GM23338 (cell line): ENCODE measurements around the gene PURA. TPM values are rescaled to one million over a fixed set of nuclear protein-coding genes. Genes with fewer than 3 reads are reported as not detected.

Source experiments
- ATAC-seq: fragments of 200-7000 bp; cut with Tn5 transposase; 3 replicates; pipeline ENCODE4 v1.9.1; 2020
- DNase-seq: peaks from one replicate; pipeline ENCODE4 v3.0.0-alpha.2; 2015; ENCODE audit warnings: low spot score
- H2AFZ ChIP-seq: fragments of 200-600 bp; sonication (generic); 2 replicates; pipeline ENCODE4 v1.8.0; 2016; ENCODE audit warnings: antibody characterized with exemption, mild to moderate bottlenecking, moderate library complexity
- H3F3A ChIP-seq: fragments of 200-600 bp; sonication (generic); replicated peaks from 2 replicates; pipeline ENCODE4 v1.8.0; 2017; ENCODE audit warnings: antibody characterized with exemption, mixed run types, low read depth
- H3K27ac ChIP-seq: fragments of 200-600 bp; sonication (generic); 2 replicates; pipeline ENCODE4 v1.6.1; 2016; ENCODE audit warnings: low read depth
- H3K27me3 ChIP-seq: fragments of 200-600 bp; sonication (generic); 2 replicates; pipeline ENCODE4 v1.8.0; 2016; ENCODE audit warnings: mild to moderate bottlenecking, mixed run types, moderate library complexity; ENCODE audit not compliant: insufficient read depth
- H3K36me3 ChIP-seq: fragments of 200-600 bp; sonication (generic); 2 replicates; pipeline ENCODE4 v1.8.0; 2016; ENCODE audit warnings: mild to moderate bottlenecking; ENCODE audit not compliant: insufficient read depth
- H3K4me1 ChIP-seq: fragments of 200-600 bp; sonication (generic); 2 replicates; pipeline ENCODE4 v1.8.0; 2016; ENCODE audit warnings: mild to moderate bottlenecking, moderate library complexity; ENCODE audit not compliant: insufficient read depth
- H3K4me2 ChIP-seq: fragments of 200-600 bp; sonication (generic); 2 replicates; pipeline ENCODE4 v1.7.1; 2017; ENCODE audit warnings: mixed run types
- H3K4me3 ChIP-seq: fragments of 200-600 bp; sonication (generic); 2 replicates; pipeline ENCODE4 v1.6.1; 2016; ENCODE audit warnings: mixed run types
- H3K79me2 ChIP-seq: fragments of 200-600 bp; sonication (generic); replicated peaks from 2 replicates; pipeline ENCODE4 v1.8.0; 2017; ENCODE audit warnings: mild to moderate bottlenecking; ENCODE audit not compliant: insufficient read depth
- H3K9me2 ChIP-seq: fragments of 200-600 bp; sonication (generic); 2 replicates; pipeline ENCODE4 v1.8.0; 2017; ENCODE audit not compliant: insufficient read depth
- H4K20me1 ChIP-seq: fragments of 200-600 bp; sonication (generic); replicated peaks from 2 replicates; pipeline ENCODE4 v1.8.0; 2017; ENCODE audit warnings: mild to moderate bottlenecking; ENCODE audit not compliant: insufficient read depth
- H3K27ac Mint-ChIP-seq: 2 replicates; pipeline ENCODE4 v1.8.0; 2020; ENCODE audit warnings: inconsistent platforms, mild to moderate bottlenecking, moderate library complexity, mixed read lengths
- H3K27me3 Mint-ChIP-seq: 3 replicates; pipeline ENCODE4 v1.8.0; 2022; ENCODE audit warnings: low read depth, mild to moderate bottlenecking, moderate library complexity, mixed read lengths, inconsistent platforms; ENCODE audit not compliant: insufficient read depth, poor library complexity
- H3K36me3 Mint-ChIP-seq: 3 replicates; pipeline ENCODE4 v1.8.0; 2021; ENCODE audit warnings: low read depth, mild to moderate bottlenecking, inconsistent platforms, moderate library complexity, mixed read lengths
- H3K4me1 Mint-ChIP-seq: 3 replicates; pipeline ENCODE4 v1.8.0; 2020; ENCODE audit warnings: mild to moderate bottlenecking, inconsistent platforms, mixed read lengths
- H3K4me3 Mint-ChIP-seq: 3 replicates; pipeline ENCODE4 v1.8.0; 2021; ENCODE audit warnings: moderate library complexity, mild to moderate bottlenecking, inconsistent platforms, mixed read lengths
- H3K9me3 Mint-ChIP-seq: 3 replicates; pipeline ENCODE4 v1.8.0; 2020; ENCODE audit warnings: moderate library complexity, mild to moderate bottlenecking, inconsistent platforms, mixed read lengths
- CTCF ChIP-seq, 2 experiments: fragments of 200-600 bp in 1 of 2; sonication (generic) in 1 of 2; conservative IDR thresholded peaks; 2 replicates each; pipeline versions ENCODE4 v1.5.1 to v1.6.1; 2016 to 2017; ENCODE audit warnings: antibody characterized with exemption in 2 of 2, low read depth in 2 of 2, mild to moderate bottlenecking in 2 of 2, moderate library complexity in 1 of 2
- ETS1 ChIP-seq: IDR thresholded peaks from 2 replicates; pipeline ENCODE4 v1.6.1; 2016; ENCODE audit warnings: antibody characterized with exemption
- EZH2 ChIP-seq: fragments of 200-600 bp; sonication (generic); IDR thresholded peaks from one replicate; pipeline ENCODE4 v1.8.0; 2017; ENCODE audit warnings: antibody characterized with exemption, mild to moderate bottlenecking, low read depth; ENCODE audit not compliant: unreplicated experiment
- EZH2phosphoT487 ChIP-seq: fragments of 200-600 bp; sonication (generic); IDR thresholded peaks from one replicate; pipeline ENCODE4 v1.8.1; 2018; ENCODE audit warnings: antibody characterized with exemption; ENCODE audit not compliant: unreplicated experiment
- JUNB ChIP-seq: IDR thresholded peaks from one replicate; pipeline ENCODE4 v1.6.1; 2016; ENCODE audit warnings: antibody characterized with exemption; ENCODE audit not compliant: unreplicated experiment
- POLR2AphosphoS5 ChIP-seq: IDR thresholded peaks from 2 replicates; pipeline ENCODE4 v1.6.1; 2016; ENCODE audit warnings: antibody characterized with exemption, low read depth
- STAT1 ChIP-seq: IDR thresholded peaks from one replicate; pipeline ENCODE4 v1.6.1; 2016; ENCODE audit warnings: antibody characterized with exemption; ENCODE audit not compliant: unreplicated experiment
- ZNF114 ChIP-seq: fragments of 250-450 bp; sonication (Bioruptor Pico); IDR thresholded peaks from 2 replicates; pipeline ENCODE4 v1.5.0; 2020; ENCODE audit warnings: mild to moderate bottlenecking, moderate library complexity
- polyA plus RNA-seq: library from polyadenylated mRNA; unstranded; fragments of >200 nt; fragmentation: Nextera tagmentation; extraction: Ambion mirVana; gene quantifications from 2 replicates; pipeline ENCODE4 v1.2.1, GENCODE V29; 2016
- total RNA-seq: library from RNA; depleted of rRNA; stranded (reverse); fragments of >200 nt; shearing (Covaris generic); gene quantifications from 2 replicates; pipeline ENCODE4 v1.2.3, GENCODE V29; 2014
- TF ChIP-seq, protein P1 (sequence below): IDR thresholded peaks from one replicate; pipeline ENCODE4 v1.6.1; 2018; ENCODE audit warnings: antibody characterized with exemption; ENCODE audit not compliant: unreplicated experiment

Gene PURA
- total and polyA plus RNA-seq, 2 experiments from 2014 or later: 1.5 to 2.3 TPM

DNA sequence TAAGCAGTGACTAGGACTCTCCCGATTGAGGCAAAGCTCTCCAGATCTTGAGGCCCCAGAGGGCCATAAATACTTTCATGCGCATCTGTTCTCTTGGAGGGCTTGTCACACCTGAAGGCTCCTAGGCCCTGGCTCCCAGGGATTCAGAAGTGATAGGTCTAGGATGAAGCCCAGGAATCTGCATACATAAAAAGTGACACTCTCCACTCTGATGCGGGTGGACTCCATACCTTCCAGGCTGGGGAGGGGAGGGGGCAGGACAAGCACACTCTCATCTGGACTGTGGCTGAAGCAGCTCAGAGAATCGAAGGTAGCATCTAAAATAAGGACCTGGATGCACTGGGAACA lies 52.0 kb downstream of the PURA start:
- Mint-ChIP-seq H3K27me3 (peaks cover 3% of the 10 kb centered on the region), H3K27ac (no peak overlapping the region), H3K9me3 (no peaks in the 10 kb centered on the region), H3K4me3 (no peak overlapping the region), H3K4me1 (no peaks in the 10 kb centered on the region), H3K36me3 (no peaks in the 10 kb centered on the region)
- H2AFZ ChIP-seq: no peak overlapping the region
- ATAC-seq (no peak), DNase-seq (no peak)
- H4K20me1 ChIP-seq: no peaks in the 10 kb centered on the region
- no peaks in the 10 kb centered on the region for H3F3A ChIP-seq
- no peaks in the 10 kb centered on the region for H3K79me2 ChIP-seq
- H3K4me1 ChIP-seq: no peaks in the 10 kb centered on the region
- H3K9me2 ChIP-seq: no peaks in the 10 kb centered on the region
- no peak overlapping the region for H3K27ac ChIP-seq
- no peak overlapping the region for H3K4me2 ChIP-seq
- H3K4me3 ChIP-seq: no peak overlapping the region
- no peaks in the 10 kb centered on the region for H3K27me3 ChIP-seq
- TF ChIP-seq POLR2AphosphoS5 (no peak), JUNB (no peak), ZNF114 (CRISPR knock-in tag) (no peak), CTCF (conservative IDR thresholded peaks at IDR 0.05; ENCODE audit: low read depth in 2 of 2) (no peak), EZH2phosphoT487 (no peak), ETS1 (no peak), EZH2 (no peak), STAT1 (no peak)
- TF ChIP-seq, protein P1, sequence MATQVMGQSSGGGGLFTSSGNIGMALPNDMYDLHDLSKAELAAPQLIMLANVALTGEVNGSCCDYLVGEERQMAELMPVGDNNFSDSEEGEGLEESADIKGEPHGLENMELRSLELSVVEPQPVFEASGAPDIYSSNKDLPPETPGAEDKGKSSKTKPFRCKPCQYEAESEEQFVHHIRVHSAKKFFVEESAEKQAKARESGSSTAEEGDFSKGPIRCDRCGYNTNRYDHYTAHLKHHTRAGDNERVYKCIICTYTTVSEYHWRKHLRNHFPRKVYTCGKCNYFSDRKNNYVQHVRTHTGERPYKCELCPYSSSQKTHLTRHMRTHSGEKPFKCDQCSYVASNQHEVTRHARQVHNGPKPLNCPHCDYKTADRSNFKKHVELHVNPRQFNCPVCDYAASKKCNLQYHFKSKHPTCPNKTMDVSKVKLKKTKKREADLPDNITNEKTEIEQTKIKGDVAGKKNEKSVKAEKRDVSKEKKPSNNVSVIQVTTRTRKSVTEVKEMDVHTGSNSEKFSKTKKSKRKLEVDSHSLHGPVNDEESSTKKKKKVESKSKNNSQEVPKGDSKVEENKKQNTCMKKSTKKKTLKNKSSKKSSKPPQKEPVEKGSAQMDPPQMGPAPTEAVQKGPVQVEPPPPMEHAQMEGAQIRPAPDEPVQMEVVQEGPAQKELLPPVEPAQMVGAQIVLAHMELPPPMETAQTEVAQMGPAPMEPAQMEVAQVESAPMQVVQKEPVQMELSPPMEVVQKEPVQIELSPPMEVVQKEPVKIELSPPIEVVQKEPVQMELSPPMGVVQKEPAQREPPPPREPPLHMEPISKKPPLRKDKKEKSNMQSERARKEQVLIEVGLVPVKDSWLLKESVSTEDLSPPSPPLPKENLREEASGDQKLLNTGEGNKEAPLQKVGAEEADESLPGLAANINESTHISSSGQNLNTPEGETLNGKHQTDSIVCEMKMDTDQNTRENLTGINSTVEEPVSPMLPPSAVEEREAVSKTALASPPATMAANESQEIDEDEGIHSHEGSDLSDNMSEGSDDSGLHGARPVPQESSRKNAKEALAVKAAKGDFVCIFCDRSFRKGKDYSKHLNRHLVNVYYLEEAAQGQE: no peak
- no peaks in the 10 kb centered on the region for H3K36me3 ChIP-seq

DNA sequence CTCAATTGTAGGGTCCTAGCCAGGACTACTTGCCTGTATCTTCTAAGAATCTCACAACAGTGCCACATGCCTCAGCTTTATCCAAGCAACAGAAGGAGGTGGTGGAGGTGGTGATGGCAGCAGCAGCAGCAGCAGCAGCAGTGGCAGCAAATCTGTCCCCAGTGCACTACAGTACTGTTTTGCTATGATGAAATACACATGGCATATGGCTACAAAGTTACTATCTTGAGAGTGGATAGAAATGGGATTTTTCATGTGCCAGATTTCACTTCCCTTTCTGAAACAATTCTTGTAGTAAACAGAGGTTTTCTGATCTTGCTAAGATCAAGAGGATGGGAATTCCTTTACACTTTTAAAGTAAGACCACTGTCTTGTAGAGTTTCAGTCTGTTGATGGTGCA lies 53.0 kb downstream of the PURA start:
- Mint-ChIP-seq H3K36me3 (no peaks in the 10 kb centered on the region), H3K27me3 (peaks cover 3% of the 10 kb centered on the region), H3K9me3 (no peaks in the 10 kb centered on the region), H3K27ac (no peak overlapping the region), H3K4me3 (no peak overlapping the region), H3K4me1 (no peaks in the 10 kb centered on the region)
- H4K20me1 ChIP-seq: no peaks in the 10 kb centered on the region
- no peaks in the 10 kb centered on the region for H3K4me1 ChIP-seq
- no peaks in the 10 kb centered on the region for H3F3A ChIP-seq
- DNase-seq (no peak), ATAC-seq (no peak)
- no peaks in the 10 kb centered on the region for H3K79me2 ChIP-seq
- no peaks in the 10 kb centered on the region for H3K36me3 ChIP-seq
- H3K27me3 ChIP-seq: no peaks in the 10 kb centered on the region
- H3K9me2 ChIP-seq: no peaks in the 10 kb centered on the region
- H3K4me2 ChIP-seq: no peak overlapping the region
- no peak overlapping the region for H2AFZ ChIP-seq
- H3K27ac ChIP-seq: no peak overlapping the region
- H3K4me3 ChIP-seq: no peak overlapping the region
- no peak for TF ChIP-seq ETS1
- no peak for TF ChIP-seq JUNB
